ENCODE results near the gene VPS50.

The VPS50 gene

DNA sequence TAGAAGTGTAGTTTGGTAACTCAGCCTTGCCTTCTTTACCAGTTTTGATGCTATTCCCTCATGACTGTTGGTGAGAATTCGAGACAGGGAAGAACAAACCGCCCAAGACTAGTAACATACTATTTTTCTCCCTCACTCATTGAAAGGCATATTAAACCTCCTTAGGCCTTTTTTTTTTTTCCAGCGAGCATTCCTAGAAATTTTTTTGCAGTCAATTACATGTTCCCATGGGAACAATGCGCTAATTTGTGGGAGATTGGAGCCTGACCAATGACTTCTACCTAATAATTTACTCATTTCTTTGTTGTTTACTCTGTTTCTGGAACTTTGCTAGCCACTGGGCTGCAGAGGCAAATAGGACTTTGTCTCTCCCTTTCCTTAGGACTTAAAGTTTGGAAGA, 6.0 kb downstream of the VPS50 start:
- Histone ChIP-seq H3K27ac (replicated peaks) (no peak overlapping the region), H3K4me3 (replicated peaks; ENCODE audit: insufficient read depth, low read length) (no peak overlapping the region), H3K27me3 (ENCODE audit: insufficient read depth, poor library complexity, severe bottlenecking) (no peaks in the 10 kb centered on the region)
- DNase-seq (ENCODE audit: low read depth in 1 of 2, low spot score in 1 of 2): no peak
- TF ChIP-seq, protein P1, sequence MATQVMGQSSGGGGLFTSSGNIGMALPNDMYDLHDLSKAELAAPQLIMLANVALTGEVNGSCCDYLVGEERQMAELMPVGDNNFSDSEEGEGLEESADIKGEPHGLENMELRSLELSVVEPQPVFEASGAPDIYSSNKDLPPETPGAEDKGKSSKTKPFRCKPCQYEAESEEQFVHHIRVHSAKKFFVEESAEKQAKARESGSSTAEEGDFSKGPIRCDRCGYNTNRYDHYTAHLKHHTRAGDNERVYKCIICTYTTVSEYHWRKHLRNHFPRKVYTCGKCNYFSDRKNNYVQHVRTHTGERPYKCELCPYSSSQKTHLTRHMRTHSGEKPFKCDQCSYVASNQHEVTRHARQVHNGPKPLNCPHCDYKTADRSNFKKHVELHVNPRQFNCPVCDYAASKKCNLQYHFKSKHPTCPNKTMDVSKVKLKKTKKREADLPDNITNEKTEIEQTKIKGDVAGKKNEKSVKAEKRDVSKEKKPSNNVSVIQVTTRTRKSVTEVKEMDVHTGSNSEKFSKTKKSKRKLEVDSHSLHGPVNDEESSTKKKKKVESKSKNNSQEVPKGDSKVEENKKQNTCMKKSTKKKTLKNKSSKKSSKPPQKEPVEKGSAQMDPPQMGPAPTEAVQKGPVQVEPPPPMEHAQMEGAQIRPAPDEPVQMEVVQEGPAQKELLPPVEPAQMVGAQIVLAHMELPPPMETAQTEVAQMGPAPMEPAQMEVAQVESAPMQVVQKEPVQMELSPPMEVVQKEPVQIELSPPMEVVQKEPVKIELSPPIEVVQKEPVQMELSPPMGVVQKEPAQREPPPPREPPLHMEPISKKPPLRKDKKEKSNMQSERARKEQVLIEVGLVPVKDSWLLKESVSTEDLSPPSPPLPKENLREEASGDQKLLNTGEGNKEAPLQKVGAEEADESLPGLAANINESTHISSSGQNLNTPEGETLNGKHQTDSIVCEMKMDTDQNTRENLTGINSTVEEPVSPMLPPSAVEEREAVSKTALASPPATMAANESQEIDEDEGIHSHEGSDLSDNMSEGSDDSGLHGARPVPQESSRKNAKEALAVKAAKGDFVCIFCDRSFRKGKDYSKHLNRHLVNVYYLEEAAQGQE (IDR thresholded peaks at IDR 0.05; ENCODE audit: insufficient replicate concordance, low read depth): no peak
- TF ChIP-seq, protein P2, sequence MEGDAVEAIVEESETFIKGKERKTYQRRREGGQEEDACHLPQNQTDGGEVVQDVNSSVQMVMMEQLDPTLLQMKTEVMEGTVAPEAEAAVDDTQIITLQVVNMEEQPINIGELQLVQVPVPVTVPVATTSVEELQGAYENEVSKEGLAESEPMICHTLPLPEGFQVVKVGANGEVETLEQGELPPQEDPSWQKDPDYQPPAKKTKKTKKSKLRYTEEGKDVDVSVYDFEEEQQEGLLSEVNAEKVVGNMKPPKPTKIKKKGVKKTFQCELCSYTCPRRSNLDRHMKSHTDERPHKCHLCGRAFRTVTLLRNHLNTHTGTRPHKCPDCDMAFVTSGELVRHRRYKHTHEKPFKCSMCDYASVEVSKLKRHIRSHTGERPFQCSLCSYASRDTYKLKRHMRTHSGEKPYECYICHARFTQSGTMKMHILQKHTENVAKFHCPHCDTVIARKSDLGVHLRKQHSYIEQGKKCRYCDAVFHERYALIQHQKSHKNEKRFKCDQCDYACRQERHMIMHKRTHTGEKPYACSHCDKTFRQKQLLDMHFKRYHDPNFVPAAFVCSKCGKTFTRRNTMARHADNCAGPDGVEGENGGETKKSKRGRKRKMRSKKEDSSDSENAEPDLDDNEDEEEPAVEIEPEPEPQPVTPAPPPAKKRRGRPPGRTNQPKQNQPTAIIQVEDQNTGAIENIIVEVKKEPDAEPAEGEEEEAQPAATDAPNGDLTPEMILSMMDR (IDR thresholded peaks at IDR 0.05; ENCODE audit: insufficient read depth, low read length): no peak
- no peak for TF ChIP-seq SPI1 (IDR thresholded peaks at IDR 0.05; ENCODE audit: borderline replicate concordance, low read depth)
- TF ChIP-seq POLR2AphosphoS5 (IDR thresholded peaks at IDR 0.05; ENCODE audit: low read depth): no peak

DNA sequence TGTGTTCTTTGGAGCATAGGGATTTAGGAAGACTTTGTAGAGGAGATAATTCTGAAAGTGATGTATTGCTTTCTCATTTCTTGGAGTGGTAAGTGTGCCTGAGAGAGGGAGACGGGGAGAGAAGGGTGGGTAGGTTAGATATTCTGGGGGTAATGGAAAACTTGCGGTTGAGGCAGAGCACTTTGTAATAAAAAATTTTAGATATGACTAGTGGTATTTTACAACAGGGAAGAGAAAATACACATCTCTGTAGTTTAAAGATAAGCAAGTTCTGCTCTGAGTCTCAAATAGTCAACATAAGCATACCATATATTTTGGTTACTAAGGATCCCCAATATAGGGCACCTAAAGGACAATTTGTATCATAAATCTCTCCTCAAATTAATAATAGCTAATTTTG, 6.6 kb downstream of the VPS50 start:
- no peaks in the 10 kb centered on the region for H3K27me3 ChIP-seq (ENCODE audit: insufficient read depth, poor library complexity, severe bottlenecking)
- DNase-seq (ENCODE audit: low read depth in 1 of 2, low spot score in 1 of 2): no peak
- no peak overlapping the region for H3K27ac ChIP-seq (replicated peaks)
- TF ChIP-seq POLR2AphosphoS5 (IDR thresholded peaks at IDR 0.05; ENCODE audit: low read depth) (no peak), SPI1 (IDR thresholded peaks at IDR 0.05; ENCODE audit: borderline replicate concordance, low read depth) (no peak)
- H3K4me3 ChIP-seq (replicated peaks; ENCODE audit: insufficient read depth, low read length): no peak overlapping the region

DNA sequence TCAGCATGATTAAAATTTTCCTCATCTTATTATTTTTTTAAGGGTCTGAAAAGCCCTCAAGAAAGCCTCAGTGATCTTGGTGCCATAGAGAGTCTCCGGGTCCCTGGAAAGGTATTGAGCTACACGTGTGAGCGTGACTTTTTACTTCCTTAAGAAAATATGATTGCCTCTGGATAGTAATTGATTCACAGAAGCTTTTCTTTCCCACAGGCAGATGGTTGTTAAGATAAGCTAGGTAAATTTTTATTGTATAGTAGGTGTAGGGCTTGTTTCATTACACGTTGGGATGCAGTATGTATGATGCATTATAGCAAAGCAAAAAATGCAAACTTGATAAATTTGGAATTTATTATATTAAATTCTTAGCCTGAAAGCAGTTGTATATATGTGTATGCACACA, 7.7 kb downstream of the VPS50 start:
- DNase-seq (ENCODE audit: low read depth in 1 of 2, low spot score in 1 of 2): no peak
- Histone ChIP-seq H3K27me3 (ENCODE audit: insufficient read depth, poor library complexity, severe bottlenecking) (no peaks in the 10 kb centered on the region), H3K4me3 (replicated peaks; ENCODE audit: insufficient read depth, low read length) (no peak overlapping the region), H3K27ac (replicated peaks) (no peak overlapping the region)
- TF ChIP-seq GABPA (IDR thresholded peaks at IDR 0.05; ENCODE audit: low read depth): no peak
- TF ChIP-seq, protein P2 (IDR thresholded peaks at IDR 0.05; ENCODE audit: insufficient read depth, low read length): no peak
- no peak for TF ChIP-seq POLR2AphosphoS5 (IDR thresholded peaks at IDR 0.05; ENCODE audit: low read depth)
- TF ChIP-seq, protein P1 (IDR thresholded peaks at IDR 0.05; ENCODE audit: insufficient replicate concordance, low read depth): no peak
- no peak for TF ChIP-seq SPI1 (IDR thresholded peaks at IDR 0.05; ENCODE audit: borderline replicate concordance, low read depth)

DNA sequence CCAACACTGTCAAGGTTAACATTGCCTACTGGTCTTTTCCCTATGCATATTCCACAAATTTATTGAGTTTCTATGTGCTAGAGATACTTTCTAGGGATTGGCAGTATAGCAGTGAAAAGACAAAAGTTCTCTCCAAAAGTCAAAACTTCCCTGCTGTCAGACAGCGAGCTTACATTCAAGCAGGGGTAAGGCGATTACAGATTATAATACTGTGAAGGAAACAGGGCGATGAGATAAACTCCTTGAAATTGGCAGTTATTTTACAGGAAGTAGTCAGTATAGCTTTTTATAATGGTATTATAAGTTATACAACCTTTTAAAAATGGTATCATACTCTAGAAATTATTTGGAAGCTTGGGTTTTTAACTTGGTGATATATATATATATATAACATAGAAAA, 9.9 kb downstream of the VPS50 start:
- Histone ChIP-seq H3K4me3 (replicated peaks; ENCODE audit: insufficient read depth, low read length) (no peak overlapping the region), H3K27me3 (ENCODE audit: insufficient read depth, poor library complexity, severe bottlenecking) (no peaks in the 10 kb centered on the region), H3K27ac (replicated peaks) (no peak overlapping the region)
- no peak for TF ChIP-seq SPI1 (IDR thresholded peaks at IDR 0.05; ENCODE audit: borderline replicate concordance, low read depth)
- no peak for TF ChIP-seq GABPA (IDR thresholded peaks at IDR 0.05; ENCODE audit: low read depth)
- TF ChIP-seq, protein P1 (IDR thresholded peaks at IDR 0.05; ENCODE audit: insufficient replicate concordance, low read depth): no peak
- no peak for TF ChIP-seq POLR2AphosphoS5 (IDR thresholded peaks at IDR 0.05; ENCODE audit: low read depth)
- TF ChIP-seq, protein P2 (IDR thresholded peaks at IDR 0.05; ENCODE audit: insufficient read depth, low read length): no peak
- DNase-seq (ENCODE audit: low read depth in 1 of 2, low spot score in 1 of 2): no peak
